Gastrocnemius medialis (tissue), 4 donors: ENCODE measurements around the gene OR6S1. TPM values are rescaled to one million over a fixed set of nuclear protein-coding genes. Genes with fewer than 3 reads are reported as not detected.

Experiments used
- ATAC-seq, 2 donors: fragments of 150-250 bp; one replicate each; pipeline ENCODE4 v1.9.1; 2016
- DNase-seq, 2 donors: peaks; one replicate each; pipeline ENCODE4 v3.0.0-alpha.2; 2019
- H3K27ac ChIP-seq, 4 donors: fragments of 200-600 bp; sonication (generic); 1 replicate in 1 of 4; 2 replicates in 3 of 4; pipeline ENCODE4 v1.5.1; 2016 to 2018; ENCODE audit warnings: mild to moderate bottlenecking in 2 of 4, moderate library complexity in 1 of 4
- H3K27me3 ChIP-seq, 3 donors: fragments of 200-600 bp; sonication (generic) in 2 of 3; 1 replicate in 1 of 3; 2 replicates in 2 of 3; pipeline versions ENCODE4 v1.5.1 to v1.6.0; 2016 to 2019; ENCODE audit warnings: mild to moderate bottlenecking in 1 of 3, moderate library complexity in 1 of 3
- H3K36me3 ChIP-seq, 2 donors: fragments of 200-600 bp; sonication (generic) in 1 of 2; one replicate each; pipeline ENCODE4 v1.5.1; 2017 to 2018
- H3K4me1 ChIP-seq, 2 donors: fragments of 200-600 bp; sonication (generic) in 1 of 2; one replicate each; pipeline ENCODE4 v1.5.1; 2016 to 2017; ENCODE audit warnings: mild to moderate bottlenecking in 2 of 2
- H3K4me3 ChIP-seq, 4 donors: fragments of 200-600 bp; sonication (generic) in 3 of 4; 1 replicate in 1 of 4; 2 replicates in 3 of 4; pipeline ENCODE4 v1.5.1; 2016 to 2019; ENCODE audit warnings: mild to moderate bottlenecking in 2 of 4
- H3K9me3 ChIP-seq, 3 donors: fragments of 200-600 bp; sonication (generic) in 2 of 3; 1 replicate in 1 of 3; 2 replicates in 2 of 3; pipeline ENCODE4 v1.5.1; 2016 to 2019
- POLR2A ChIP-seq, 2 donors: fragments of 450-650 bp; IDR thresholded peaks; one replicate each; pipeline ENCODE4 v1.6.1; 2017; ENCODE audit warnings: antibody characterized with exemption in 2 of 2, mild to moderate bottlenecking in 2 of 2, moderate library complexity in 2 of 2
- in situ Hi-C, 4 donors: fragments of 200-750 bp; cut with MboI; loops; one replicate each; pipeline versions ENCODE4 v1.15.0 to v1.8.0; 2017; ENCODE audit warnings: low sequenced_read_pairs in 4 of 4
- intact Hi-C: fragments of 100-400 bp; cut with DNase I; formaldehyde crosslinking; loops from one replicate; pipeline ENCODE4 v1.15.1; 2023; ENCODE audit warnings: low total_unique reads
- total RNA-seq, 4 donors: library from RNA; depleted of rRNA; stranded (reverse); fragments of >200 nt; gene quantifications; one replicate each; pipeline versions ENCODE4 v1.1.0 to v1.2.3, GENCODE V29; 2016
- TF ChIP-seq, protein P1 (sequence below), 5 experiments: fragments of 450-650 bp in 3 of 5; fragments of 200-600 bp in 2 of 5; sonication (generic) in 2 of 5; IDR thresholded peaks in 4 of 5; conservative IDR thresholded peaks in 1 of 5; 1 replicate in 4 of 5; 2 replicates in 1 of 5; pipeline ENCODE4 v1.5.1; 2016 to 2019; ENCODE audit warnings: antibody characterized with exemption in 5 of 5, mild to moderate bottlenecking in 3 of 5, moderate library complexity in 3 of 5

OR6S1 gene
- total RNA-seq, 4 donors from 2014 or later, result not detected

DNA sequence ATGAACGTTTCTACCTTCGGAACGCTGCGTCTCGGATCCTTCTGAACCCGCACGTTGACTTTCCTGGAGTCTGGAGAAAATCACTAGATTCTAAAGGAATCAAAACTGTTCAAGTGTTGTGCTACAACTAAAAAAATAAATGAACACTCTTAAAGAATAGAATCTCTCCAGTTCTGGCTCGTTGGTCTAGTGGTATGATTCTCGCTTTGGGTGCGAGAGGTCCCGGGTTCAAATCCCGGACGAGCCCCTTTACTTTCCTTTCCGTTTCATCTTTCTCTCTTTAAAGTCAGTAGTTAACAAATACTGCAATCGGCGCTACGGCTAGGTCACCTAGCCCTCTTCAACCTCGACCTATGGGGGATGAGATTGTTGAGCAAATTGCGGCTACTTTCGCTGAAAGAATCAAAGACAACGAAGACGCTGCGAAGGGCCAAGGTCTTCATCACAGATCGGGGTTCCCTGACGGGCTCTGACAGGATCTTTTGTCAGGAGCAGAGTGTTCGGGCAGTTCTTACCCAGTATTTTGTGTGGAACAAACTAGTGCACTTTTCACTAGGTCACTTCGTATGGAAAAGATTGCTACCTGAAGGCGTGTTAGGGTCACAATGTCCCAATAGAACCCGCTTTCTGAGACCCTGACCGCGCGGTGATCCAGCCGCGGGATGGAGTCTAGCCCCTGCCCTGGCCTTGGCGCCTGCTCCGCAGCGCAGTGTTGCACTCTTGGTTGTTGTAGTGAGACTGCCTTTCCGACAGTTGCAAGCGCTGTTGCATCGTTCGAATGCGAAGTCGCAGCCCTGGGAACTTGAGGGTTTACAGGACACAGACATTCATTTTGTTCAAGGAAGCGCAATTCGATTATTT lies 8.4 kb downstream of the OR6S1 start:
- TF ChIP-seq, protein P1, sequence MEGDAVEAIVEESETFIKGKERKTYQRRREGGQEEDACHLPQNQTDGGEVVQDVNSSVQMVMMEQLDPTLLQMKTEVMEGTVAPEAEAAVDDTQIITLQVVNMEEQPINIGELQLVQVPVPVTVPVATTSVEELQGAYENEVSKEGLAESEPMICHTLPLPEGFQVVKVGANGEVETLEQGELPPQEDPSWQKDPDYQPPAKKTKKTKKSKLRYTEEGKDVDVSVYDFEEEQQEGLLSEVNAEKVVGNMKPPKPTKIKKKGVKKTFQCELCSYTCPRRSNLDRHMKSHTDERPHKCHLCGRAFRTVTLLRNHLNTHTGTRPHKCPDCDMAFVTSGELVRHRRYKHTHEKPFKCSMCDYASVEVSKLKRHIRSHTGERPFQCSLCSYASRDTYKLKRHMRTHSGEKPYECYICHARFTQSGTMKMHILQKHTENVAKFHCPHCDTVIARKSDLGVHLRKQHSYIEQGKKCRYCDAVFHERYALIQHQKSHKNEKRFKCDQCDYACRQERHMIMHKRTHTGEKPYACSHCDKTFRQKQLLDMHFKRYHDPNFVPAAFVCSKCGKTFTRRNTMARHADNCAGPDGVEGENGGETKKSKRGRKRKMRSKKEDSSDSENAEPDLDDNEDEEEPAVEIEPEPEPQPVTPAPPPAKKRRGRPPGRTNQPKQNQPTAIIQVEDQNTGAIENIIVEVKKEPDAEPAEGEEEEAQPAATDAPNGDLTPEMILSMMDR (IDR thresholded peaks at IDR 0.05 in 4 of 5, conservative IDR thresholded peaks at IDR 0.05 in 1 of 5), result no peak
- TF ChIP-seq POLR2A (IDR thresholded peaks at IDR 0.05), result no peak
- H3K4me3 ChIP-seq, result peak overlapping the region; percentile 15 to 28 (median 22)
- intact Hi-C loops, result loop anchor here (5.0 kb wide), 1 partner anchor 49 kb away; the partner anchor contains the start of gene RNASE4
- DNase-seq, result no peak
- peak; percentile 39 to 56 for ATAC-seq
- H3K9me3 ChIP-seq, result no peaks in the 10 kb centered on the region
- no peak overlapping the region for H3K27ac ChIP-seq
- peaks cover 55 to 90% (median 82%) of the 10 kb centered on the region in 3 donors for H3K27me3 ChIP-seq
- in situ Hi-C loops, result no loop called here
- H3K36me3 ChIP-seq, result no peaks in the 10 kb centered on the region
- peaks cover 4 to 20% of the 10 kb centered on the region in 2 donors for H3K4me1 ChIP-seq

DNA sequence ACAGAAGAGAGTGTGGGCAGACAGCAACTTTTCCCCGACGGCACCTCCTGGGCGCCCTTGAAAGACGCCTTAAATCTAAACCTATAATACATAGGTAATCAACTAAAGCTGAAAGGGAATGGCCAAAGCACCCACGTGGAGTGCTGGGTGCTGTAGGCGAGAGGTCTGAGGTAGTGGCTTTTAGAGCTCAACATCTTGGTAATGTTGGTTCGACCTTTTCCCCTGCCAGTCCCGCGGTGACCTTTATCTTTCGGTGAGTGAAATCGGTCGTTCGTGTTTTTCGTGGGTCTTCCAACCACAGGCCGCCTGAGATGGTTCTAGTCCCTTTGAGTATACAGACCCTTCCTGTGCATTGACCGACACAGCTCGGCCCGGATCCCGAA lies 9.1 kb downstream of the OR6S1 start:
- DNase-seq (no peak), ATAC-seq (no peak)
- intact Hi-C loops (loop anchor here (5.0 kb wide), 1 partner anchor 50 kb away; the partner anchor contains the start of gene RNASE4), in situ Hi-C loops (no loop called here)
- TF ChIP-seq, protein P1 (IDR thresholded peaks at IDR 0.05 in 4 of 5, conservative IDR thresholded peaks at IDR 0.05 in 1 of 5), result no peak
- TF ChIP-seq POLR2A (IDR thresholded peaks at IDR 0.05), result no peak
- H3K9me3 ChIP-seq, result no peaks in the 10 kb centered on the region
- no peak overlapping the region for H3K27ac ChIP-seq
- H3K36me3 ChIP-seq, result no peaks in the 10 kb centered on the region
- peaks cover 4 to 20% of the 10 kb centered on the region in 2 donors for H3K4me1 ChIP-seq
- peak overlapping the region; percentile 15 to 28 (median 22) for H3K4me3 ChIP-seq
- peaks cover 62 to 89% (median 89%) of the 10 kb centered on the region in 3 donors for H3K27me3 ChIP-seq

DNA sequence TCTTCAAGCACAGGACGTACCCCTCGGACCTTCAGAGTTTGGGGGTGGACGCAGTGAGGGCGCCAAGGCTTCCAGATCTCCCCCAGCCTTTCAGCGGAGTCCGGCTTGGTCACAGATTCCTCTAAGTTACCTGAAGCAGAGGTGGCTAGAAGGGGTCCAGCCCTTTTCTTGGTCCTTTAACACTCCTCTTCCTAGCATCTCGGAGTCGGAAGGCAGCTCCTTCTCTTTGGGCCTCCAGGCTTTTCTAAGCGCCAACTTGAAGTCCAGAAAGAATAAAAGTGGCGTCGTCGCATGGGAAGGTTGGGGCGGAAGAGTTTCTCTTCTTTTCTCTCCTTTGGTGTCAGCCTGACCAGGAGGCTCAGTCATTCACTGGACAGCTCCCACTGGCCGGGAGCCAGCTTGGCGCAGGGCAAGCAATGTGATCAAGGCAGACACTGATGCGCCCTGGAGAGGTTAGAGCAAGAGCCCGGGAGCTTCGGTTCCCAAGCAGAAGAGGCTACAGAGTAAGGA lies 9.6 kb downstream of the OR6S1 start:
- H3K27me3 ChIP-seq, result peaks cover 67 to 91% (median 84%) of the 10 kb centered on the region in 3 donors
- ATAC-seq (peak in 1 of 2 donors; percentile 14), DNase-seq (peak in 1 of 2 donors; percentile 25)
- in situ Hi-C loops (no loop called here), intact Hi-C loops (loop anchor here (5.0 kb wide), 1 partner anchor 50 kb away; the partner anchor contains the start of gene RNASE4)
- H3K4me1 ChIP-seq, result peaks cover 4 to 20% of the 10 kb centered on the region in 2 donors
- no peaks in the 10 kb centered on the region for H3K36me3 ChIP-seq
- no peak overlapping the region for H3K27ac ChIP-seq
- TF ChIP-seq POLR2A (IDR thresholded peaks at IDR 0.05), result no peak
- TF ChIP-seq, protein P1 (IDR thresholded peaks at IDR 0.05 in 4 of 5, conservative IDR thresholded peaks at IDR 0.05 in 1 of 5), result no peak
- peak overlapping the region in 3 of 4 donors; percentile 18 to 28 (median 20) for H3K4me3 ChIP-seq
- no peaks in the 10 kb centered on the region for H3K9me3 ChIP-seq

DNA sequence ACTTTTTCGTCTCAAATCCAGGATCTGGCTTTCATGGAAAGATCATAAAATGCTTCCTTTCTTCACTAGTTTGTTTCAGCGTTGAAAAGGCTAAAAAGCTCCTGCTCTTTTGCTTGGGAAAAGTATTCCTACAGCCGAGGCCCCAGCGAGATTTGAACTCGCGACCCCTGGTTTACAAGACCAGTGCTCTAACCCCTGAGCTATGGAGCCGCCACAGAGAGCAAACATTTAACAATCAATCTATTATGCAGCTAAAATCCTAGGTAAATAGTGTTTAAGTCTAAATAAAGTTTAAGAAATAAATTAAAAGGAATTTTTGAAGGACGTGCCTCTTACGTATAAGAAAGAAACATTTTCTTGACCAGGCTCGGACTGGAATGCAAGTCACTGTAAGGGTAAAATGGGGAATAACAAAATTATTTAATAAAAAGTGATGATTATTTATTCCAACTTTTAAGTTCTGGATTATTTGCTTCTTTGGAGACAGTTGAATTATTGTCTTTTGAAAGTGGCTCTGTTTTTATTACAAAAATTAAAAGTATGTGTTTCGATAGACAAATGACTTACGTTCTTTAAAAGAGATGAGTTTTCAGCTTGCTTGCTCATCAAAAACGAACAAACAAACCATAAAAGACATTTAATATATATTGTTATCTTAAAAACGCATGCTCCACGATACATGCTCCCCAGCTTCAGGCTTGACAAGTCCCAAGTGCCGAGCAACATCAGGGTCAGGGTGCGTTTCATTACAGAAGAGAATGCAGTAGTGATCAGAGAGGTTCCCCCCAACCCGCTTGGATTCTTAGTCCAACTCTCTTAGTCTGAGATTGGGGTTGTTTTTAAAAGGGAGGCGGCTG lies 10.2 kb downstream of the OR6S1 start:
- in situ Hi-C loops, result no loop called here
- intact Hi-C loops, result loop anchor here (5.0 kb wide), 1 partner anchor 51 kb away; the partner anchor contains the start of gene RNASE4
- peaks cover 71 to 92% (median 78%) of the 10 kb centered on the region in 3 donors for H3K27me3 ChIP-seq
- peak overlapping the region in 2 of 4 donors; percentile 18 to 23 for H3K4me3 ChIP-seq
- ATAC-seq (no peak), DNase-seq (no peak)
- no peaks in the 10 kb centered on the region for H3K9me3 ChIP-seq
- H3K36me3 ChIP-seq, result no peaks in the 10 kb centered on the region
- no peak overlapping the region for H3K27ac ChIP-seq
- H3K4me1 ChIP-seq, result peaks cover 8 to 20% of the 10 kb centered on the region in 2 donors
- no peak for TF ChIP-seq POLR2A (IDR thresholded peaks at IDR 0.05)
- TF ChIP-seq, protein P1 (IDR thresholded peaks at IDR 0.05 in 4 of 5, conservative IDR thresholded peaks at IDR 0.05 in 1 of 5), result no peak
